GM18519 (cell line): ENCODE data around the gene ARHGAP15.
A peak's percentile ranks its signal among the peaks of the same experiment; 100 is the strongest.

Experiments used
- ATAC-seq: cut with Tn5 transposase; IDR thresholded peaks from one replicate; pipeline ENCODE4 v1.9.1; 2021; ENCODE audit warnings: mild to moderate bottlenecking, moderate library complexity; ENCODE audit not compliant: unreplicated experiment, low FRiP score

ARHGAP15 gene

DNA sequence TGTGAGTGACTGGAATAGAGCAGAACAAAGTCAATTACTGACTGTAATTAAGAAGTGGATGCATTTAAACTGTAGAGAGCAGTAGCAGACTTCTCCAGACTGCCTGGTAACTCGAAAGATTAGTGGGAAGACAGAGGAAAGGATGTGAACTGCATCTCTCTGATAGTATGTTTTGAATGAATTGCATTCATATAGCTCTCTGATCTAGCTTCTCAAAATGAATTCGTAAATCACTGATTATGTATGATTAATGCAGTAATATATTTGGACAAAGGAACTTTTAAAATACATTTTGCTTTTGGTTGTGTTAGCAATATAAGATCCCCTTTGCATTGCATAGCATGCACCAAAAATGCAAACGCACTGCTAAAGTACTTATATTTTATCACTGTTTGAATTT, 304.0 kb downstream of the ARHGAP15 start:
- ATAC-seq: no peak

GRCh38 chr2:143433840-143434239, 304.6 kb downstream of the ARHGAP15 start:
- no peak for ATAC-seq

GRCh38 chr2:143434445-143434844, 305.2 kb downstream of the ARHGAP15 start:
- ATAC-seq: no peak

DNA sequence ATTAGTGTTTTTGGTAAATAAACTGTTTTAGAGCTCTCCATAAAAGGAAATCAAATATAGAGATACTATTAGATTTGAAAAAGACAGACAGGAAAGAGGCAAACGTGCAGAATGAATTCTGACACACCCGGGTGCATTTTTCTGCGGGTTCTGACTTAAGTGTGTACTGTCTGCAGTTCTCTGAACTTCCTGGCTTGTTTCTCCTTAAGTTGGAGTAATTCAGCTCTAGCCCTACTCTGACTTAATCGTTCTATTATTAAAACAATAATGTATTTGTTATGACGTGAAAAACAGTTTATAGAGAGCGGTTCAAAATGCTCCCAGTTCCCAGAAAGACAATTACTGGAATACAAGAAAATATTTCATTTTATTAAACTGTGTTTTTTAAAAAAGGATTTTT, 305.9 kb downstream of the ARHGAP15 start:
- ATAC-seq: no peak

DNA sequence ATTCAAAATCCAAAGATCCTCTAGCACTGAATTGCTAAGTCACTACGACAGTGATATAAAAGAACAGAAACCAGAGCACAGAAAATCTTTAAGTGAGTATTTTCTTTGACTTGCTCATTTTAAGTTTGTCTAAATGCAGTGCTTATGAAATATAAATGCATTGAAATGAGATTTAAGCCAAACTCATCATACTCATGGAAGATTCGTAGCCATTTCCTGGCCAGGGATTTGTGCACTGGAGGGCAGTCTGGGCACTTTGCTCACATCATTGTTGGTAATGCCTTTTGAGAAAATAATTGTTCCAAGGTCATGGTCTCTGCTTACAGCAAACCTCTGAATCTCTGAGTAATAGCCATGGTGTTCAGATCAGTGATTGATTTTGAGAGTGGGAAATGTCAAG, 307.7 kb downstream of the ARHGAP15 start:
- ATAC-seq: no peak

- ATAC-seq: no peak
Measured at GRCh38 chr2:143440411-143441012, 311.3 kb downstream of the ARHGAP15 start.

GRCh38 chr2:143442193-143442592, 313.0 kb downstream of the ARHGAP15 start:
- no peak for ATAC-seq

DNA sequence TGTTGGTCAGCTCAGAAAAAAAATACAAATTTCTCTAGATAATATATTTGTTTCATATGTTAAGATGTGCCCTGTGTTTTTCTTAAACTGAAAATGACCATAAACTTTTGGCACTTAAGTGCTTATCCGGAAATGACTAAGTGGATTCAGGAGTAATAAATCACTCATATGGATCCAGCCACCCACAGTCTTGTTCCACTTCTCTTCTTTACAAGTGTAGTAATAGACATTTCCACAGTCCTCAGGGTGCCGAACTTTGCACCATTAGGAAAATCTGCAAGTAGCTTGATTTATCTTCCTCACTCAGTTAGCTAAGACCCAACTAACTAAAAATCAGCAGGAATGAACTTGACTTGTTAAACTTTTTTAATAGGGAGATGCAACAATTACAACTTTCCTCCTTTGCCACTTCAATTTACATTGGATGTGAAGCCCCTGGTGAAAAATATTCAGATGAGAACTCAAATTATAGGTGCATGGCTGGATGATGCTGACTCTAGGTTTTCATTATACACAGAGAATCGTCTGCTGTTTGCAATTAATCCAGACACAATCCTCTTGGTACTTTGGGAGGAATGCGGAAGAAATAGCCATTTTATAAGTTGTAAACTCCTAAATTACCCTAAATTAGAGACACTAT, 322.5 kb downstream of the ARHGAP15 start:
- peak; percentile 68 for ATAC-seq

DNA sequence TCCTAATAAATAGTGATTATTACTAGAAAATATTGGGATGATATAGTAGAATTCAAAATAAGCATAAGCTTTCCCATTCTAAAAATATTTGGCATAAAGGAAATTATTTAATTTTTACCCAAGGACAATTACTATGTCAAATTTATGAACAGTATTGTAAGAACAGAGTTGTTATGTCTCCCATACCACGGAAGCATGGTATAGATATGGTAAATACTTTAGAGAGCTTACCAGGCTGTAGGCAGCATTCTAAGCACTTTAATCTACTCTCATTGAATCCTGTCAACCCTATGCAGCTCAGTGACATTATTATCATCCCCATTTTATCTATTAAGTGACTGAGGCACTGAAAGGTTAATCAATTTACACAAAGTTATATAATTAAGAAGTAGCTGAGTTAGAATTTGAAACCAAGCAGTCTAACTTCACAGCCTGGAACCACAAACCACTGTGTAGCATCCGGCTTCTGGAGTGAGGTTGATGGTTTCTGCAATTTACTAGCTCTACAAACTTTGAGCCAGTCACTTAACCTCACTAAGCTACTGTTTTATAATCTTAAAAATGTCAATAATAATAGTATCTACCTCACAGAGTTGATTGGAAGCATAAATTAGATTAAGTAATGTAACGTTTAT, 323.7 kb downstream of the ARHGAP15 start:
- ATAC-seq: peak; percentile 47

DNA sequence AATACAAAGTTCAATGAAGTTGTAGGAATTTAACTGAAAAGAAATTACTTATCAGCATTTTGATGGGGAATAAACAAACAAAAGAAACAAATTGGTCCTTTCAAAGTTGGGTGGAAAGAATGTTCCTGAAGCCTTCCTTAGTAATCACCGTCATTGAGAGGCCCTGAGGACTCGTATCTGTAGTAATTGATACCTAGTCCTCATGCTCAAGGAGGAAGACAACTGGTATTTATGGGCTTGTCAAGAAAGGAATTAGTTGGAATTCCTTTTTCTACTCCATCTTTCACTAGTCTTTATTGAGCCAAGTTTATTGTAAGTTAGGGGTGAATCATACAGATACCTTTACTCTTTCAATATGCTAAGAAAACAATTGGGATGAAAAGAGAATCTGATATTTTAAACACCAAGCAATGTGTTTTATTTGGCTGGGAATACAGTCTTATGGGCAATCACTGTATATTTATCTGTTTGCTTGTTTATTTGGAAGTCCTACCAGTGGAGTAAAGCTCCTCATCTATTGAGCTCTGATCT, 324.8 kb downstream of the ARHGAP15 start:
- no peak for ATAC-seq

DNA sequence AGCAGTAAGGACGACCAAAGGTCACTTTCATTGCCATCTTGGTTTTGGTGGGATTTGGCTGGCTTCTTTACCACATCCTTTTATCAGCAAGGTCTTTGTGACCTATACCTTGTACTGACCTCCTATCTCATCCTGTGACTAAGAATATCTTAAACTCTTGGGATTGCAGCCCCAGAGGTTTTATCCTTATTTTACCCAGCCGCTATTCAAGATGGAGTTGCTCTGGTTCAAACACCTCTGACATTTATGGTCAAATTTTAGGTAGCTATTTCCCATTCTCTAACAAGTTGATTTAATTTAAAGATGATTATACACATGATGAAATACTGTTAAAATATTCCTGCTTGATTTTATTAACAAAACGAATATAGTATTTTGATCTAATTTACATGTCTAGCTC, 326.1 kb downstream of the ARHGAP15 start:
- no peak for ATAC-seq

- no peak for ATAC-seq
Measured at GRCh38 chr2:143458258-143459190, 329.3 kb downstream of the ARHGAP15 start.

- no peak for ATAC-seq
Measured at GRCh38 chr2:143460382-143460781, 331.2 kb downstream of the ARHGAP15 start.

DNA sequence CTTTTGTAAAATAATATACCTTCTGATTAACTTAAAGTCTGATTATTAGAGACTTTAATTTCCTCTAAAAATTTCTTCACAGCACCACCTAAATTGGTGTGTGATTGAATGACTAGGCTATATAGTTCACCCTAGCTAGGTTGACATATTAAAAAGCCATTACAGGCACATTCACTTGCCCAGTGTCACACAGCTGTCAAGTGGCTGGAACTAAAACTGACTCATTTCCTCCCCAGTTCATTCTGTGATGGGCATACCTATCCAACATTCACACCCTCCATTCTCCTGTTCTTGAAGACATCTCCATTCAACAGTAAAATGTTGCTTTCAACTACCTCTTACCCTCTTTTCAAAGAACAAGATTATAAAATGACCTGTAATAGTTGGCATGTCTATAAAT, 334.5 kb downstream of the ARHGAP15 start:
- peak; percentile 38 for ATAC-seq

DNA sequence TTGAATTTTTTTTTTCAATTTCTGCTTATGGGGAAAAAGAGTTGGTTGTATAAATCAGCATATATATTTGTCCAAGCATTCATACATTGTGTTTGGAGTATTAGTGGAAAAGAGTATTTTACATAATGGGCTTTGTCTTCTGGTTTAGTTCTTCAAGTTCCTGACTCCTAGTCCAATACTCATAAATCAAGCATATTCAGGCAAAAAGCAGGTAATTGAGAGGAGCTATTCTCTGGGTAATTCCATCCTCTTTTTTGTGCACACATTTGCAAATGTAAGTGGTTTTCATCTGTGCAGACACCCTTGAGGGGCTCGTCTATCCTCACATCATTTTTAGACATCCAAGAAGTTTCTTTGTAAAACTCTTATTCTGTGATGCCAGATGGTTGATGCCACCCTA, 337.2 kb downstream of the ARHGAP15 start:
- ATAC-seq: no peak

- ATAC-seq: no peak
Measured at GRCh38 chr2:143467011-143467410, 337.8 kb downstream of the ARHGAP15 start.

DNA sequence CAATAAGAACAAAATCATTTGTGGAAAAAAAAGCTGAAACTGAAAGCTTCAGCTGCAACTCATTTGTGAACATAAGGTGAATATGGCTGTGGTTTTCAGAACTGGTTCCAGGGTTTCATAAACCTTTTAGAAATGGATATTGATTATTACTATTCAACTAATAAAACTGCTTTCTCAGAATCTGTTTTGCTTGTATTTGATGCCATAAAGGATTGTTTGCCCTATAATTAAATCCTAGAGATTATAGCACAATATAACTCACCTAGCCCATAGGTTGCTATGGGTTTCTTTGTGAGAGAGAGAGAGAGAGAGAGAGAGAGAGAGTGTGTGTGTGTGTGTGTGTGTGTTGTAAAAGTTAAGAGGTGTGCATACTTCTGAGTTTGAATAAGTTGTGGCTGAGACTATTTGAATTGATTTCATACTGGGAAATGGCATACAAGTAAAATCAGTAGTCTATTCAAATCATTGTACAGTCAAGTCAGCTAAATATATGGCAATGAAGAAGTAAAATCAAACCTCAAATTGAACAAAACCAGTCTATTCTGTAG, 339.2 kb downstream of the ARHGAP15 start:
- ATAC-seq: peak; percentile 55

DNA sequence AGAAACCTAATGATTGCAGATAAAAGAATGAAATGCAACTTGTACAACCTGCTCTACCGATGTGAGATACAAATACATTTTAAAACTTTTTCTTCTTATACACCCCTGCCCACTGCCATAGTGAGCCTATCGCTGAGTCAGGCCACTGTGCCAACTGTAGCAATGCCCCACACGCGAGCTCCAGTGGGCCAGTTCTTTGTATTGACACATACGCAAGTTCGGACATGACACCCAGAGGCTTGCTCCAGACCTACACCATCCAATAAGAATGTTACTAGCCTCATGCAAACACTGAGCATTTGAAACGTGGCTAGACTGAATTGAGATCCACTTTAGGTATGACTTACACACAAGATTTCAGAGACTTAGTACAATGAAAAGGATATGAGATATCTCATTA, 340.1 kb downstream of the ARHGAP15 start:
- ATAC-seq: no peak

DNA sequence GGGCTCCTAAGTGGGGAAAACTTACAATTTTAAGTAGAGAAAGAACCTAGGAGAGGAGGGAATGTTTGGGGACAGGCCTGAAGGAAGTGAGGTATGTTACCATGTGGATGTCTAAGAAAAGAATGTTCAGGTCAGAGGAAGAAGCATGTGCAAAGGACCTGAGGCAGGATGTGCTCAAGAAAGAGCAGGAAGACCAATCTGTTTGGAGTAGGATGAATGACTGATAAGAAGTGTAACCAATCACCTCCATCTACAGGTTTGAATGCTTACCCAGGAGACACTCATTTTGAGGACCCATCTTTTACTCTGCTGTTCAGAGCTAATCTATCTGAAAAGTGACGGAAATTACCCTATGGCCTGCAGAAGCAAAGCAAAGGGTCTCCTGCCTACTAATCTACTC, 342.3 kb downstream of the ARHGAP15 start:
- no peak for ATAC-seq

DNA sequence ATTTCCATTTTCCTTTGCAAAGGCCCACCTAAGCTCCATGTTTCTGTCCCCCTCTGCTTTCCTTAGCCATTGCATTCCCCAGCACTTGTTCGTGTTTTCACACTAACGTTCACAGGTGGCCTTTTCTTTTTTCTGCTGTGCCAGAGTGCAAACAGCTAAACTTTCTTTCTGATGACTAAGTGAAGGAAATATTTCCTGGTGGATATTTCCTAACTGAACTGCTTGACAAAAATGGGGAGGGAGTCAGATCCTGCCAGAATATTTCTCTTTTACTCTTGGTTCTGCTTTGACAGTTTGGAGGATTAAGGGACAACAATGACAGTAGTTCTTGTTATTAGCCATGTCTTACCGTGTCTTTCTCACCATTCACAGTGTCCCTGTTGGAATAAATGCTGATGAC, 344.0 kb downstream of the ARHGAP15 start:
- ATAC-seq: no peak
